HG02588 (cell line): ENCODE data around the gene OSBP2.

Experiments
- ATAC-seq: cut with Tn5 transposase; IDR thresholded peaks from one replicate; pipeline ENCODE4 v1.9.1; 2021; ENCODE audit warnings: mild to moderate bottlenecking, moderate library complexity; ENCODE audit not compliant: unreplicated experiment

OSBP2 gene

GRCh38 chr22:30923168-30923900 is 228.7 kb downstream of the OSBP2 start:
- no peak for ATAC-seq

DNA sequence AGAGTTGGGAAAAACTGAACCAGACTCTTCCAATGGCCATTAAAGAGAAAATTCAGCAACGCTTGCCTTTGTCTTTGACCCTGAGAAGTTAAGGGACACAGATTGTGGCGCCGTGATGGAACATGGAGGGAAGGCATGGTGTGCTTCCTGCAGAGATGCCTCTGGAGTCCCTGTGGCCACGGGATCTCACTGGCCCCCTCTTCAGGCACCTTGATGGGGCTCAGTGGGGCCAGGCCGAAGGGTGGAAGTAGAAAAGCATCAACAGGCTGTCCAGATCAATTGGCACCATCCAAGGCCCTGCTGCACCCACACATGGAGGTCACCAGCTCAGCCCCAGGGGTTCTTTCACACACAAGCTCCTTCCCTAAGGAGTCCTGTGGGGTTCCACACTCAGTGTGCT is 231.0 kb downstream of the OSBP2 start:
- ATAC-seq, result no peak

DNA sequence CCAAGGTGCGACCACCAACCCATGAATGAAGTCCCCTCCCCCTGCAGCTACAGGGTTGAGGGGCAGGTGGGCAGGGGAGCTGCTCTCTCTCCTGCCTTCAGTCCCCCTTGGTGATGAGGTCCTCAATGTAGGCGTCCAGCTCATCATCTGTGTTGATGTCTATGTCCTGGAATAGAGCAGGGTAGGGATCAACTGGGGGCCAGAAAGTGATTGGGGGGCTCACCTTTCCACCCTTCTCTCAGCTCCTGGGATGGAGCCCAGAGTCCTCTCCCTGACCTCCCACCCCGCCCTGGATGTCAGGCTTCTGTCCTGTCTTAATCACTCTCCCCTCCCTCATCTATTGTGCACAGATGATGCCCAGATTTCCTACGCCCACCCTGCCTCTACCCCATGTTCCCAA is 232.0 kb downstream of the OSBP2 start:
- no peak for ATAC-seq

DNA sequence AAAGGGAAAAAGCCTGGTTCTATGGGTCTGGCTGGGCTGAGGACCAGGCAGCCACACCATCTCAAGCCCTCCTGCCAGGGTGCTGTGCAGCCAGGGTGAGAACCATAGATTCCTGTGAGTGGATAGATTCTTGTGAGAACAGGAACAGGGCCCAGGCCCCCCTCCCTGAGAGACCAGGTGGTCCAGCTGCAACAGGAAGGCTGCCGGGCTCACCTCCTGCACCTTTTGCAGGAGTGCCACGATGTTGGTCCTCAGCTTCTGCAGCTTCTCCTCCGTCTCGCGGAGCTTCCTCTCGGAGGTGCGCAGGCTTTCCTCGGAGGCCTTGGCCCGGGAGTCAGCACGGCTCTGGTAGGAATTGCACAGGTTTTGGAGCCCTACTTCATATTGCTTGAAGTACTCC is 233.1 kb downstream of the OSBP2 start:
- ATAC-seq, result no peak

- ATAC-seq, result no peak
Observed at GRCh38 chr22:30928401-30928800, 233.7 kb downstream of the OSBP2 start.

DNA sequence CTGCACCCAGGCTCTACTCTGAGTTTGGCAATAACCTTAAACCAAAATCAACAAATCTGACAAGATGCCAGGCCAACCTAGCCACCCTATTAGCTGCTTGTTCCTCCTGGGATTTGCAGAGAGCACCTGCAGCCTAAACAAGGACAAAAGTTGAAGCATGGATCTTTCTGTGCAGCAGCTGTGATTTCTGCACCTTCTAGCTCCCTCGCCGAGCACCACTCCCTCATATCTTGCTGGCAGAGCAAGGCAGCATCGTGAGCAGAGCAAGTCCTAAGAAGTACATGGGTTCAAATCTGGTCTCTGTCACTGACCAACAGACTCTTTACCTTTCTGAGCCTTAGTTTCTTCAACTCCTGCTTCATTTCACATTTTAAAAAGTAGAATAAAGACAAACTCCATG is 235.6 kb downstream of the OSBP2 start:
- ATAC-seq, result no peak

- no peak for ATAC-seq
Observed at GRCh38 chr22:30931541-30932300, 237.0 kb downstream of the OSBP2 start.

GRCh38 chr22:30932661-30933060 is 238.0 kb downstream of the OSBP2 start:
- no peak for ATAC-seq

DNA sequence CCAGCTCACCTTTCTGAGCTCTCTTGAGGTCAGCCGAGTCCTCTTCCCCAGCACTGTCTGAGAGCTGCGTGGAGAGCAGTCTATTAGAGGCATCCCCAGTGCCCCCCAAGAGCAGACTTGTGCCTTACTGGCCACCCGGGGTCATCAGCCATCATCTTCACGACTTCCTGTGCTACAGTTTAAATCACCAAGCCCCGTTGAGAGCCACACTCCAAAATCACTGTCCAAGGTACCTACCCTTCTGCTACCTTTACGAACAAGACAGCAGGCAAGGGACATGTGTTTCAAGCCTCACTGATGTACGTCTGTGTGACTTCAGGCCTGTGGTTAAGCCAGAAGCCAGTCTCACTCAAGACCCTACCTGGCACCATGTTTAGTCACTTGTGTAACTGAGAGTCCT is 238.8 kb downstream of the OSBP2 start:
- ATAC-seq, result no peak

- ATAC-seq, result no peak
Observed at GRCh38 chr22:30934053-30934452, 239.4 kb downstream of the OSBP2 start.

DNA sequence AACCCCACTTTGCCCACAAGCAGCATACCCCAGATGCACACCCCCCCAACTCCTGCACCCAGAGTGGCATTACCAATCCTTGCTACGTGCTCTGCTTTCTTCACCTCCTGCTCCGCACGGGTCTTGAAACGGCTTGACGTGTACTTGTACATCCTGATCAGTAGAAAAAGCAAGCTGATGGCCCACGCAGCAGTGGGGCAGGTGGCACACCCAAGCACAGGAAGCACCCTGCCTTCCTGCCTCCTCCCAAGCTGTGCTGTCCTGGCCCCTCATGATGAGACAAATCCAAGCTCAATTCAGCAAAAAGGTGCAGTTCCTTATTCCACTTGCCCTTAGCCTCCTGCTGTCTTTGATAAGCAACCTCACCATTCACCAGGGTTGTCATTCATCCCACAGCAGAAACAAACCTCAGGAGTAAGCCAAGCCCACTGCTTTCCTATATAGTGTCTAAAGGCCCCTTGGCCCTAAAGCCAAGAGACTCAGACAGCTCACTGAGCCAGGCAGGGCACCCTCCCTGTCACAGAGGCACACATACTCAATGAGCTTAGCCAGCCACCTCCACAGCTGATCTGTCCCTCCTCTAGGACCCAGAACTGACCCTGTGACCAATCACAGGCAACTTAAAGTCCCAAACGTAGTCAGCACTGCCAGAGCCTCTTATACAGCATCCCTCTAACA is 246.2 kb downstream of the OSBP2 start:
- ATAC-seq, result no peak

GRCh38 chr22:30941363-30941740 is 246.7 kb downstream of the OSBP2 start:
- no peak for ATAC-seq

DNA sequence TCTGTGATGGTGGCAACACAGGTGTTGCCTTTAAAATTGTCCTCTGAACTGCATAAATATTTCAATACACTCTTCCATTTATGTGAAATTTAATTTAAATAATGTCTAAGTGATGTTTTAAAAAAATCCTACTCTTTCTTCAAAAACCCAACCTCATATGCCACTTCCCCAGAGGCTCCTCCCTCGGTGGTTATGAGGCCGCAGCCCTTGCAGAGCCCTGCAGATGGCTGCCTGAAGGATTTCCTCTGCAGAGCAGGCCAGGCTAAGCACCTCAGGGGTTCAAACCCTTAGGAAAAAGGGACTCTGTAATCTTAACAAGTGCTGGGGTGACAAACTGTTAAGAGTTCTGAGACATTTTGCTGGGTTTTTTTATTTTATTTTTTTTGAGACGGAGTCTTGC is 248.7 kb downstream of the OSBP2 start:
- no peak for ATAC-seq

DNA sequence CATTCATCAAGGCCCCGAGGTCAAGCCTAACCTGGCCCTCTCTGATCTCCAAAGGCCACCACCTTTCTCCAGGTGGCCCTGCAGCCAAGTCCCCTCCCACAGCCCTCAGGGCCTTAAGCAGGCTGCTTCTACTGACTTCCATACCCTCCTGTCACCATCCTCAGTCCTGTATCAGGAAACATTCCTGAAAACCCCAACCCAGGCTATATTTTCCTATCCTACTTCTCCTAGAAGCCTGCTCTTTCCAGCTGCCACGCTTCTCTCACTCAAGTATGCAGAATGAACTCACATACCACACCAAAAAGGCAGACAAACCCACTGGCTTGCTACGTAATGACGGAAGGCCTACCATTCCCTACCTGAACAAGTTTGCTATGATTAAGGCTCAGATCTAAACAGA is 250.3 kb downstream of the OSBP2 start:
- no peak for ATAC-seq

- ATAC-seq, result no peak
Observed at GRCh38 chr22:30945653-30946052, 251.0 kb downstream of the OSBP2 start.

- ATAC-seq, result no peak
Observed at GRCh38 chr22:30946354-30946753, 251.7 kb downstream of the OSBP2 start.

DNA sequence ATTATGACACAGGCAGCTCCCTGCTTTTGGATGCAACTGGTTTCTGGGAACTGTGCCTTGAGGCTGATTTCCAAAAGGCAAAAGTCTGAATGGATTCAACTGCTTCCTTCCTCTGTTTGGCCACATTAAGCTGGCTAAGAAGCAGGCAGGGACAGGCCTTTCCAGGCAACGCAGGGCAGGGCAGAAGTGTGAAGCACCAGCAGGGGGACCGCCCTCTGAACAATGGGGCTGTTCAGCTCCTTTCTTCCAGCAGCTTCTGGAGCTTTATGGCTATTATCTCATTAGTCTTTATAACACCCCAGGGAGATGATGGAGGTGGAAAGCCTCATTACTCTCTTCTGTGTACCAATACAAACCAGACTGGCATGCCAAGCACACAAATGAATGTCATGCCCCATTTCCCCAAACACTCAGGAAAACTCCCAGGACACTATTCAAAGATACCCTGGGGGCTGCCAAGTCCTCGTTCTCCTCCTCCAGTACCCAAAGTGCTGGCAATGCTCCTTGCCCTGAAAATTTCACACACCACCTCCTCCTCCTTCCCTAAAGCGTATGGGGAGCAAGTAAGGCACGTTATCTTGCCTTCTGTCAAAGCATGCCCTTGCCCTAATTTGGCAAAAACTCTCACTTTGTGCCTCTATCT is 252.6 kb downstream of the OSBP2 start:
- no peak for ATAC-seq

DNA sequence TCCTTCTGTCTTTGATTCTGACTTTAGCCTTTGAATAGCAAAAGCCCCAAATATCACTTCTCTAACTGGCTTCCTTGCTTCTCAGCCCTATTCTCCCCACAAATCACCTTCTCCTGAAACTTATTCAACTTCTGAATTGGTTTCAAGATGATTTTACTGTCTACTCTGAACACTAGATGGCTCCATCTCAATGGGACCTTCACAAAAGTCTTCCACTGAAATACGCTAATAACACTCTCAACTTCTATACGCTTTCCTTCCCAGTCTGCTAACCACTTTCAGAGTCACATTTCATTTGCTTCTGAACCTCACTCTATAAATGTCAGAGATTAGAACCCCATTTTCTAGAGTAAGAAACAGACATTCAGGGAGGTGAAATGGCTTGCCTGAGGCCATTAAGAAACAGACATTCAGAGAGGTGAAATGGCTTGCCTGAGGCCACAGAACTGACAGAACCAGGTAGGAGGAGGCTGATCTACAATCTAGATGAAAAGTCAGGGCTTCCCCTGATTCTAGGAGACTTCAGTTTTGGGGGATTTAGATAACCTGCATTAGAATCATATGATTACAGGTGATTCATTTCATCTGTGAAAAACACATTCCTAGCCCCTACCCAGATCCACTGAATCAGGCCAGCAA is 253.3 kb downstream of the OSBP2 start:
- ATAC-seq, result no peak

DNA sequence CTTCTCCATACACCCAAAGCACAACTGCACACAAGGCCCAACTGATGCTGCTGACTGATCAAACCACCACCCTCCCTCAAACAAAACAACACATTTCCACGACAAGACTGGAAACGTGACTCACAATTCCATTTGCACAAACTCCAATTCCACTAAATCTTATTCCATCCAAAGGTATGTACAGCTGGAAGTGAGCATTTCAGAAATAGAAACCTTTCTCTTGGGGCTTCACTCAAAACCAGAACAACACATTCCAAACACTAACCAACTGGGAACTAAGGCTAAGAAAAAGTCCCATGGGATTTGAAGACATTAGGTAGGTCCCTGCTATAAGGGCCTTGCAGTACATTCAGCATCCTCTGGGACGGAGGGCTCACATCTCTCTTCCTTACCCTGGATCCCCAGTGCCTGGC is 254.3 kb downstream of the OSBP2 start:
- no peak for ATAC-seq

DNA sequence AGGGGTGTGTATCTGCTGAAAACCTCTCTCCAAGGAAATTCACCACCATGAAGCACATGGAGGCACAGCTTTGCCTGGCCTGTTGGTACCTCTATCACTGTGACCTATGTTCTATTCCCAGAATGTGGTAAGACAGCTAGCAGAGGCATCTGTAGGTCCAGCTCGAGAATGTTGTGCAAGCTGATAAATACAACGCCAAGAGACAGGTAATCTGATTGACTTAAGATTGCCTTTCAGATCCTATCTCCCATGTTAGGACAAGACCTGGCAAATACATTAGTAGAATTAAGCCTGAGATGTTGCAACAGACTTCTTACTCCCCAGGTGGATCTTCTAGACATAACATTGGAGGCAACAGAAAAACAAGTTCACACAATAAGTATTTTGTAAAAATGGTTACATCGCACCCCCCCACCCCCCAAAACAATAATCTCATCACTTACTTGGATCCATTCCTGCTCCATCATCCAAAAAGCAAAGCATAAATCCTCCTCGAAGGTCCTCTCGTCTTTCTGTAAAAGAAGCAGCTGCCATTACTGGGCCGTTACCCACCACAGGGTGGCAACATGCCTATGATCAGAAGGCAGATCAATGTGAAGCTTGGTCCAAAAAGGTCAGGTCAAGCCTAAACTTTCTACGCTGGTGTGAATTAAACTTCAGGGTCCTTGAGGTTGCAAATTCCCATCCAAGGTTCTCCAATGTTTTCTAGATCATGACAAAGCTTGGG is 255.4 kb downstream of the OSBP2 start:
- ATAC-seq, result no peak
